ENCODE data around the gene KLHL30. TPM values are rescaled to one million over a fixed set of nuclear protein-coding genes. Genes with fewer than 3 reads are reported as not detected.

Gene KLHL30
- total RNA-seq, 1 donor from 2014 or later, result 0.26 TPM

GRCh38 chr2:238180554-238180953, 42.1 kb downstream of the KLHL30 start:
- TF ChIP-seq, protein P1, sequence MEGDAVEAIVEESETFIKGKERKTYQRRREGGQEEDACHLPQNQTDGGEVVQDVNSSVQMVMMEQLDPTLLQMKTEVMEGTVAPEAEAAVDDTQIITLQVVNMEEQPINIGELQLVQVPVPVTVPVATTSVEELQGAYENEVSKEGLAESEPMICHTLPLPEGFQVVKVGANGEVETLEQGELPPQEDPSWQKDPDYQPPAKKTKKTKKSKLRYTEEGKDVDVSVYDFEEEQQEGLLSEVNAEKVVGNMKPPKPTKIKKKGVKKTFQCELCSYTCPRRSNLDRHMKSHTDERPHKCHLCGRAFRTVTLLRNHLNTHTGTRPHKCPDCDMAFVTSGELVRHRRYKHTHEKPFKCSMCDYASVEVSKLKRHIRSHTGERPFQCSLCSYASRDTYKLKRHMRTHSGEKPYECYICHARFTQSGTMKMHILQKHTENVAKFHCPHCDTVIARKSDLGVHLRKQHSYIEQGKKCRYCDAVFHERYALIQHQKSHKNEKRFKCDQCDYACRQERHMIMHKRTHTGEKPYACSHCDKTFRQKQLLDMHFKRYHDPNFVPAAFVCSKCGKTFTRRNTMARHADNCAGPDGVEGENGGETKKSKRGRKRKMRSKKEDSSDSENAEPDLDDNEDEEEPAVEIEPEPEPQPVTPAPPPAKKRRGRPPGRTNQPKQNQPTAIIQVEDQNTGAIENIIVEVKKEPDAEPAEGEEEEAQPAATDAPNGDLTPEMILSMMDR (IDR thresholded peaks at IDR 0.05; ENCODE audit: insufficient read depth, low read length, severe bottlenecking), result no peak
- Histone ChIP-seq H3K27me3 (ENCODE audit: control insufficient read depth, insufficient read depth, low read length) (no peaks in the 10 kb centered on the region), H3K4me3 (ENCODE audit: low read depth, low read length) (no peak overlapping the region), H3K36me3 (ENCODE audit: control insufficient read depth, insufficient read depth, low read length) (peaks cover 31% of the 10 kb centered on the region)
- no peak for FAIRE-seq
- DNase-seq (ENCODE audit: low read depth), result no peak

- H3K36me3 ChIP-seq (ENCODE audit: control insufficient read depth, insufficient read depth, low read length), result peaks cover 34% of the 10 kb centered on the region
- TF ChIP-seq, protein P1 (IDR thresholded peaks at IDR 0.05; ENCODE audit: insufficient read depth, low read length, severe bottlenecking), result no peak
- FAIRE-seq (no peak), DNase-seq (ENCODE audit: low read depth) (no peak)
- H3K4me3 ChIP-seq (ENCODE audit: low read depth, low read length), result no peak overlapping the region
- no peaks in the 10 kb centered on the region for H3K27me3 ChIP-seq (ENCODE audit: control insufficient read depth, insufficient read depth, low read length)
Measured at GRCh38 chr2:238182362-238182761, 43.9 kb downstream of the KLHL30 start.

GRCh38 chr2:238183821-238184220, 45.4 kb downstream of the KLHL30 start:
- no peak for DNase-seq (ENCODE audit: low read depth)
- Histone ChIP-seq H3K4me3 (ENCODE audit: low read depth, low read length) (no peak overlapping the region), H3K36me3 (ENCODE audit: control insufficient read depth, insufficient read depth, low read length) (peaks cover 34% of the 10 kb centered on the region), H3K27me3 (ENCODE audit: control insufficient read depth, insufficient read depth, low read length) (no peaks in the 10 kb centered on the region)
- no peak for FAIRE-seq
- TF ChIP-seq, protein P1 (IDR thresholded peaks at IDR 0.05; ENCODE audit: insufficient read depth, low read length, severe bottlenecking), result no peak

DNA sequence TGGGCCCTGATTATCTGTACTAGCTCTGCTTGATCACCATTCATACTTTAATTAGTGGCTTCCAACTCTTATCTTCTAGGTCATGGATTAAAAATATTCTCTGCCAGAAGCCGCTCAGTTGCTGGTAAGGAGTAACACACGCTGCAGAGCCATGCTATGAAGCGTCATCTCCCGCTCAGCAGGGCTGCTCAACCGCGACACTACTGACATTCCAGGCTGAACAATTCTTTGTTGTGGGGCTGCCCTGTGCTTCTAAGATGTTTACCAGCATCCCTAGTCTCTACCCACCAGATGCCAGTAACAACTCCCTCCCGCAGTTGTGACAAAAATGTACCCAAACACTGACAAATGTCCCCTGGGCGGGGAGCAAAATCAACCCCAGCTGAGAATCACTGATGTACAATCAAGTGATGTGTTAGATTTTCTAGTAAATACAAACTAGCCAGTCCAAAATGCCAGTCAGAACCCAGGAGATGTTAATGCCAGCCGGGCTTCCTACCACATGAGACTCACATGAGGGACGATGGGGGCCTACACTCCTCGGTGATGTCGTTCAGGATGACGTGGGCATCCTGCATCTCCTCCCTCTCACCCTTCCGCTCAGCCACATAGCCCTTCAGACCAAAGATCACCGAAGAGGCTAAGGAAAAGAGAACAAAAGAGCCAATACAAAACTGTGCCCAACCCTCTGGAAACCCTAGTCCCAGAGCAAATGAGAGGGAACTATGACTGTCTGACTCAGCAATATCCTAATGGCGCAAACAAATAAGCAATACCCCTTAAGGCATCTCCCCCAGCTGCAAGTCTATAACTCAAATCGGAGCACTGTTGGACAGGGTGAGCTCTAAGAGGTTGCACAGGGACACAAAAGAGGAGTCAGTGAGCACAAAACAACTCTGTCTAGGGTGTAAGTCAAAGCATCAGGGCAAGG, 49.4 kb downstream of the KLHL30 start:
- DNase-seq (ENCODE audit: low read depth), result no peak
- FAIRE-seq, result no peak
- TF ChIP-seq, protein P1 (IDR thresholded peaks at IDR 0.05; ENCODE audit: insufficient read depth, low read length, severe bottlenecking), result no peak
- no peak overlapping the region for H3K4me3 ChIP-seq (ENCODE audit: low read depth, low read length)
- H3K27me3 ChIP-seq (ENCODE audit: control insufficient read depth, insufficient read depth, low read length), result no peaks in the 10 kb centered on the region
- H3K36me3 ChIP-seq (ENCODE audit: control insufficient read depth, insufficient read depth, low read length), result peaks cover 25% of the 10 kb centered on the region

GRCh38 chr2:238190445-238190844, 52.0 kb downstream of the KLHL30 start:
- H3K27me3 ChIP-seq (ENCODE audit: control insufficient read depth, insufficient read depth, low read length), result no peaks in the 10 kb centered on the region
- DNase-seq (ENCODE audit: low read depth) (no peak), FAIRE-seq (no peak)
- H3K36me3 ChIP-seq (ENCODE audit: control insufficient read depth, insufficient read depth, low read length), result peaks cover 17% of the 10 kb centered on the region
- TF ChIP-seq, protein P1 (IDR thresholded peaks at IDR 0.05; ENCODE audit: insufficient read depth, low read length, severe bottlenecking), result no peak
- H3K4me3 ChIP-seq (ENCODE audit: low read depth, low read length), result no peak overlapping the region

Other genes starting within 250 kb of the KLHL30 start
- gene UBE2F, start 171.7 kb upstream of the KLHL30 start, total RNA-seq, result 64.0 and 74.4 TPM in 2 replicates
- gene SCLY, start 77.7 kb upstream of the KLHL30 start, total RNA-seq, result 9.1 and 12.6 TPM in 2 replicates
- under 0.01 TPM in 1 of 2 replicates, not detected in the other for gene ESPNL, start 38.3 kb upstream of the KLHL30 start, total RNA-seq
- 4.2 and 5.8 TPM in 2 replicates for gene ERFE, start 20.3 kb downstream of the KLHL30 start, total RNA-seq
- 25.0 and 31.4 TPM in 2 replicates for gene ILKAP, start 65.0 kb downstream of the KLHL30 start, total RNA-seq
- 36.1 and 44.3 TPM in 2 replicates for gene HES6, start 101.4 kb downstream of the KLHL30 start, total RNA-seq
- gene PER2, start 149.9 kb downstream of the KLHL30 start, total RNA-seq, result 11.3 and 19.1 TPM in 2 replicates
- gene TRAF3IP1, start 181.8 kb downstream of the KLHL30 start, total RNA-seq, result 9.2 and 11.4 TPM in 2 replicates